Neural cell (in vitro differentiated cells): ENCODE results near the gene ARHGAP35. TPM values are rescaled to one million over a fixed set of nuclear protein-coding genes. Genes with fewer than 3 reads are reported as not detected.

Experiments used
- H2AFZ ChIP-seq: fragments of 200-600, 300-800 bp; sonication (generic), shearing (Covaris generic); 2 replicates; pipeline ENCODE4 v1.6.0; 2014; ENCODE audit warnings: low read depth, mild to moderate bottlenecking, antibody characterized with exemption, low read length, moderate library complexity
- H3F3A ChIP-seq: fragments of 200-600 bp; shearing (Covaris generic); 2 replicates; pipeline ENCODE4 v1.6.1; 2016; ENCODE audit warnings: mild to moderate bottlenecking, moderate library complexity, mixed read lengths, antibody characterized with exemption, low read length; ENCODE audit not compliant: insufficient read depth, poor library complexity, severe bottlenecking
- H3K27ac ChIP-seq: fragments of 200-600, 300-800 bp; sonication (generic), shearing (Covaris generic); 2 replicates; pipeline ENCODE4 v1.5.1; 2014; ENCODE audit warnings: mild to moderate bottlenecking, low read length, moderate library complexity
- H3K27me3 ChIP-seq: fragments of 300-800, 200-600 bp; sonication (generic), shearing (Covaris generic); 2 replicates; pipeline ENCODE4 v1.6.0; 2014; ENCODE audit warnings: mild to moderate bottlenecking, low read depth, low read length, moderate library complexity; ENCODE audit not compliant: insufficient read depth
- H3K36me3 ChIP-seq: fragments of 300-800, 200-600 bp; sonication (generic), shearing (Covaris generic); 2 replicates; pipeline ENCODE4 v1.5.1; 2014; ENCODE audit warnings: mild to moderate bottlenecking, antibody characterized with exemption, low read length, moderate library complexity; ENCODE audit not compliant: insufficient read depth
- H3K4me2 ChIP-seq: fragments of 300-800, 200-600 bp; sonication (generic), shearing (Covaris generic); 2 replicates; pipeline ENCODE4 v1.6.0; 2014; ENCODE audit warnings: mild to moderate bottlenecking, low read length
- H3K4me3 ChIP-seq: fragments of 300-800, 200-600 bp; sonication (generic), shearing (Covaris generic); 2 replicates; pipeline ENCODE4 v1.5.1; 2014; ENCODE audit warnings: mild to moderate bottlenecking, low read length, moderate library complexity
- H3K79me2 ChIP-seq: fragments of 200-600 bp; shearing (Covaris generic); replicated peaks from 2 replicates; pipeline ENCODE4 v1.6.0; 2014; ENCODE audit warnings: mild to moderate bottlenecking, low read length, moderate library complexity; ENCODE audit not compliant: insufficient read depth
- H3K9ac ChIP-seq: fragments of 300-800, 200-600 bp; sonication (generic), shearing (Covaris generic); 2 replicates; pipeline ENCODE4 v1.6.1; 2016; ENCODE audit warnings: mild to moderate bottlenecking, low read length, mixed read lengths
- H3K9me2 ChIP-seq: fragments of 200-600 bp; shearing (Covaris generic); 2 replicates; pipeline ENCODE4 v1.6.1; 2016; ENCODE audit warnings: mild to moderate bottlenecking, low read length, mixed read lengths; ENCODE audit not compliant: insufficient read depth
- H3K9me3 ChIP-seq: fragments of 200-600, 300-800 bp; sonication (generic), shearing (Covaris generic); 2 replicates; pipeline ENCODE4 v1.6.1; 2016; ENCODE audit warnings: mild to moderate bottlenecking, mixed run types, low read length, moderate library complexity, mixed read lengths
- H4K20me1 ChIP-seq: fragments of 200-600 bp; shearing (Covaris generic); 2 replicates; pipeline ENCODE4 v1.6.1; 2016; ENCODE audit warnings: mild to moderate bottlenecking, mixed run types; ENCODE audit not compliant: insufficient read depth
- EP300 ChIP-seq: fragments of 450-650 bp; conservative IDR thresholded peaks from 2 replicates; pipeline ENCODE4 v1.6.1; 2014; ENCODE audit warnings: antibody characterized with exemption, mild to moderate bottlenecking, moderate library complexity; ENCODE audit not compliant: poor library complexity, severe bottlenecking
- EZH2 ChIP-seq: fragments of 200-600, 300-800 bp; shearing (Covaris generic), sonication (generic); IDR thresholded peaks from 2 replicates; pipeline ENCODE4 v1.6.1; 2014; ENCODE audit warnings: antibody characterized with exemption, low read length, borderline replicate concordance, mild to moderate bottlenecking; ENCODE audit not compliant: insufficient read depth, poor library complexity, severe bottlenecking
- MXI1 ChIP-seq: fragments of 450-650 bp; conservative IDR thresholded peaks from 2 replicates; pipeline ENCODE4 v1.6.1; 2014; ENCODE audit warnings: antibody characterized with exemption, mild to moderate bottlenecking; ENCODE audit not compliant: poor library complexity, severe bottlenecking
- POLR2AphosphoS5 ChIP-seq: IDR thresholded peaks from 2 replicates; pipeline ENCODE4 v1.6.1; 2012
- RAD21 ChIP-seq: fragments of 450-650 bp; conservative IDR thresholded peaks from 2 replicates; pipeline ENCODE4 v1.6.1; 2014; ENCODE audit warnings: antibody characterized with exemption, mild to moderate bottlenecking, moderate library complexity
- SMC3 ChIP-seq: fragments of 450-650 bp; conservative IDR thresholded peaks from 2 replicates; pipeline ENCODE4 v1.6.1; 2014; ENCODE audit warnings: antibody characterized with exemption, mild to moderate bottlenecking, moderate library complexity; ENCODE audit not compliant: poor library complexity
- TAF1 ChIP-seq: IDR thresholded peaks from 2 replicates; pipeline ENCODE4 v1.6.1; 2012; ENCODE audit warnings: low read depth
- polyA plus RNA-seq: library from polyadenylated mRNA; depleted of rRNA; stranded (reverse); fragments of >200 nt; gene quantifications from 2 replicates; pipeline ENCODE4 v1.2.3, GENCODE V29; 2014
- TF ChIP-seq, protein P1 (sequence below): fragments of 450-650 bp; IDR thresholded peaks from 2 replicates; pipeline ENCODE4 v1.5.1; 2014; ENCODE audit warnings: antibody characterized with exemption, mild to moderate bottlenecking, moderate library complexity; ENCODE audit not compliant: poor library complexity, severe bottlenecking
- TF ChIP-seq, protein P2 (sequence below): IDR thresholded peaks from 2 replicates; pipeline ENCODE4 v1.6.1; 2012; ENCODE audit warnings: borderline replicate concordance

The ARHGAP35 gene
- polyA plus RNA-seq, 1 donor from 2014 or later = 29.5 TPM

DNA sequence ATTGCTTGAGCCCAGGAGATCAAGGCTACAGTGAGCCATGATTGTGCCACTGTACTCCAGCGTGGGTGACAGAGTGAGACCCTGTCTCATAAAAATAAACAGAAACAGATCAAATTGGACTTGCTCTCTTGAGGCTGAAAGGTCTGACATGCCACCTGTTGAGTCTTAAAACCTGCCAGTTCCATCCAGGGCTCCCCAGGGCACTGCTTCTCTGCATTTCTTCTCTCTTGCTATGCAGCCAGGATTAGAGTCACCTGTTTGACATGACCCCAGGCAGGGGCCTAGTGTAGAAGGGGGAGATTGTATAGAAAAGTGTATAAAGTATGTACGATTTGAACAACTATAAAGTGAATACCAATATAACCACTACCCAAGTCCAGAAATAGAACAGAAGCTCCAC lies 45.4 kb downstream of the ARHGAP35 start:
- Histone ChIP-seq H3K4me3 (no peak overlapping the region), H3K9ac (no peak overlapping the region), H3K9me2 (no peaks in the 10 kb centered on the region), H3K4me2 (no peak overlapping the region), H2AFZ (no peak overlapping the region), H3K27ac (no peak overlapping the region), H3F3A (no peaks in the 10 kb centered on the region), H3K9me3 (no peaks in the 10 kb centered on the region), H3K79me2 (peaks cover 68% of the 10 kb centered on the region), H3K36me3 (no peaks in the 10 kb centered on the region), H4K20me1 (peaks cover 4% of the 10 kb centered on the region), H3K27me3 (no peaks in the 10 kb centered on the region)
- TF ChIP-seq RAD21 = no peak
- TF ChIP-seq, protein P1, sequence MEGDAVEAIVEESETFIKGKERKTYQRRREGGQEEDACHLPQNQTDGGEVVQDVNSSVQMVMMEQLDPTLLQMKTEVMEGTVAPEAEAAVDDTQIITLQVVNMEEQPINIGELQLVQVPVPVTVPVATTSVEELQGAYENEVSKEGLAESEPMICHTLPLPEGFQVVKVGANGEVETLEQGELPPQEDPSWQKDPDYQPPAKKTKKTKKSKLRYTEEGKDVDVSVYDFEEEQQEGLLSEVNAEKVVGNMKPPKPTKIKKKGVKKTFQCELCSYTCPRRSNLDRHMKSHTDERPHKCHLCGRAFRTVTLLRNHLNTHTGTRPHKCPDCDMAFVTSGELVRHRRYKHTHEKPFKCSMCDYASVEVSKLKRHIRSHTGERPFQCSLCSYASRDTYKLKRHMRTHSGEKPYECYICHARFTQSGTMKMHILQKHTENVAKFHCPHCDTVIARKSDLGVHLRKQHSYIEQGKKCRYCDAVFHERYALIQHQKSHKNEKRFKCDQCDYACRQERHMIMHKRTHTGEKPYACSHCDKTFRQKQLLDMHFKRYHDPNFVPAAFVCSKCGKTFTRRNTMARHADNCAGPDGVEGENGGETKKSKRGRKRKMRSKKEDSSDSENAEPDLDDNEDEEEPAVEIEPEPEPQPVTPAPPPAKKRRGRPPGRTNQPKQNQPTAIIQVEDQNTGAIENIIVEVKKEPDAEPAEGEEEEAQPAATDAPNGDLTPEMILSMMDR = no peak
- no peak for TF ChIP-seq POLR2AphosphoS5
- no peak for TF ChIP-seq MXI1
- TF ChIP-seq TAF1 = no peak
- TF ChIP-seq EZH2 = no peak
- TF ChIP-seq EP300 = no peak

DNA sequence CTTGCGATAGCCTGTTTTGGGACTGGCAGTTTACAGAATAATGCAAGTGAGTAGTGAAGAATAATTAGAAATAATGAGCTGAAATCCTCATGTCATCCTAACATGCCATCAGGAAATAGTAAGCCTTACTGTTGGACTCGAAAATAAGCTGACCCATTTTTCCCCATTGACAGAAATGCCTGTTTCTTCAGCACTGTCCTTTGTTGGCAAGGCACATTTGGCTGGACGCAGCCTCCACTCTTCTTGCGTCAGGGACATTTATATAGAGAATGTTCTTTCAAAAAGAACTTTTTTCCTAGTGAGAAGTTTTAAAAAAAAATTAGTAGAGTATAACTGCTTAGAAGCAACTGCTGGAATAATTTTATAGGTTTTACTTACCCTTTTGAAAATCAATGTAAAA lies 47.1 kb downstream of the ARHGAP35 start:
- no peak overlapping the region for H3K4me2 ChIP-seq

More for the DNA sequence above, 47.1 kb downstream of the ARHGAP35 start:
- H3K9me3 ChIP-seq = no peaks in the 10 kb centered on the region
- H4K20me1 ChIP-seq = peaks cover under 1% of the 10 kb centered on the region
- H3K9ac ChIP-seq = no peak overlapping the region
- H3K27ac ChIP-seq = no peak overlapping the region
- peaks cover 67% of the 10 kb centered on the region for H3K79me2 ChIP-seq
- no peaks in the 10 kb centered on the region for H3K36me3 ChIP-seq
- H3K27me3 ChIP-seq = no peaks in the 10 kb centered on the region
- no peaks in the 10 kb centered on the region for H3K9me2 ChIP-seq
- TF ChIP-seq EP300 = no peak
- TF ChIP-seq TAF1 = no peak
- TF ChIP-seq, protein P2, sequence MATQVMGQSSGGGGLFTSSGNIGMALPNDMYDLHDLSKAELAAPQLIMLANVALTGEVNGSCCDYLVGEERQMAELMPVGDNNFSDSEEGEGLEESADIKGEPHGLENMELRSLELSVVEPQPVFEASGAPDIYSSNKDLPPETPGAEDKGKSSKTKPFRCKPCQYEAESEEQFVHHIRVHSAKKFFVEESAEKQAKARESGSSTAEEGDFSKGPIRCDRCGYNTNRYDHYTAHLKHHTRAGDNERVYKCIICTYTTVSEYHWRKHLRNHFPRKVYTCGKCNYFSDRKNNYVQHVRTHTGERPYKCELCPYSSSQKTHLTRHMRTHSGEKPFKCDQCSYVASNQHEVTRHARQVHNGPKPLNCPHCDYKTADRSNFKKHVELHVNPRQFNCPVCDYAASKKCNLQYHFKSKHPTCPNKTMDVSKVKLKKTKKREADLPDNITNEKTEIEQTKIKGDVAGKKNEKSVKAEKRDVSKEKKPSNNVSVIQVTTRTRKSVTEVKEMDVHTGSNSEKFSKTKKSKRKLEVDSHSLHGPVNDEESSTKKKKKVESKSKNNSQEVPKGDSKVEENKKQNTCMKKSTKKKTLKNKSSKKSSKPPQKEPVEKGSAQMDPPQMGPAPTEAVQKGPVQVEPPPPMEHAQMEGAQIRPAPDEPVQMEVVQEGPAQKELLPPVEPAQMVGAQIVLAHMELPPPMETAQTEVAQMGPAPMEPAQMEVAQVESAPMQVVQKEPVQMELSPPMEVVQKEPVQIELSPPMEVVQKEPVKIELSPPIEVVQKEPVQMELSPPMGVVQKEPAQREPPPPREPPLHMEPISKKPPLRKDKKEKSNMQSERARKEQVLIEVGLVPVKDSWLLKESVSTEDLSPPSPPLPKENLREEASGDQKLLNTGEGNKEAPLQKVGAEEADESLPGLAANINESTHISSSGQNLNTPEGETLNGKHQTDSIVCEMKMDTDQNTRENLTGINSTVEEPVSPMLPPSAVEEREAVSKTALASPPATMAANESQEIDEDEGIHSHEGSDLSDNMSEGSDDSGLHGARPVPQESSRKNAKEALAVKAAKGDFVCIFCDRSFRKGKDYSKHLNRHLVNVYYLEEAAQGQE = no peak
- TF ChIP-seq, protein P1 = no peak
- no peak for TF ChIP-seq POLR2AphosphoS5
- no peak for TF ChIP-seq SMC3
- TF ChIP-seq EZH2 = no peak
- TF ChIP-seq RAD21 = no peak
- TF ChIP-seq MXI1 = no peak
- no peak overlapping the region for H2AFZ ChIP-seq
- no peak overlapping the region for H3K4me3 ChIP-seq
- no peaks in the 10 kb centered on the region for H3F3A ChIP-seq
